Measurements from ENCODE around the gene CYP46A1.

CYP46A1 gene

DNA sequence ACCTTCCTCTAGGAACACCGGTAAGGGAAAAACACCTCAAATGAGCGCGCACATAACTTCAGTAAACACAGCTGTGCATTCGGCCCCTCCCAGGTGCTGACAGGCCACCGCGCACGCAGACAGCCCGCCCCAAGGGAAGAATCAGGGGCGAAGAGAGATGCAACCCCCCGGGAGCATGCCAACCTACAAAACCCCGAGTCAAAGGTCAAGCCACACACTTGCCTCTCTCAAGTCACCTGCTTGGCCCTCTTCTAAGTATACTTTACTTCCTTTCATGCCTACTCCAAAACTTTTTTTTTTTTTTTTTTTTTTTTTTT, 2.3 kb upstream of the CYP46A1 start:
- Histone ChIP-seq H3K4me1 (ENCODE audit: control insufficient read depth, insufficient read depth, low read length) (peaks cover 10% of the 10 kb centered on the region; the same call in 1 of the 2 replicates), H3K9ac (ENCODE audit: low read length) (no peak overlapping the region), H3K4me3 (ENCODE audit: low read depth, low read length) (no peak overlapping the region), H3K9me3 (ENCODE audit: control insufficient read depth, insufficient read depth, low read depth, low read length) (peaks cover 24% of the 10 kb centered on the region), H3K36me3 (ENCODE audit: control insufficient read depth, insufficient read depth, low read length) (peaks cover 2% of the 10 kb centered on the region; the same call in 1 of the 2 replicates), H3K27me3 (ENCODE audit: control insufficient read depth, insufficient read depth, low read length) (peaks cover 9% of the 10 kb centered on the region; the same call in 1 of the 2 replicates), H3K27ac (ENCODE audit: low read depth, low read length) (no peak overlapping the region)

DNA sequence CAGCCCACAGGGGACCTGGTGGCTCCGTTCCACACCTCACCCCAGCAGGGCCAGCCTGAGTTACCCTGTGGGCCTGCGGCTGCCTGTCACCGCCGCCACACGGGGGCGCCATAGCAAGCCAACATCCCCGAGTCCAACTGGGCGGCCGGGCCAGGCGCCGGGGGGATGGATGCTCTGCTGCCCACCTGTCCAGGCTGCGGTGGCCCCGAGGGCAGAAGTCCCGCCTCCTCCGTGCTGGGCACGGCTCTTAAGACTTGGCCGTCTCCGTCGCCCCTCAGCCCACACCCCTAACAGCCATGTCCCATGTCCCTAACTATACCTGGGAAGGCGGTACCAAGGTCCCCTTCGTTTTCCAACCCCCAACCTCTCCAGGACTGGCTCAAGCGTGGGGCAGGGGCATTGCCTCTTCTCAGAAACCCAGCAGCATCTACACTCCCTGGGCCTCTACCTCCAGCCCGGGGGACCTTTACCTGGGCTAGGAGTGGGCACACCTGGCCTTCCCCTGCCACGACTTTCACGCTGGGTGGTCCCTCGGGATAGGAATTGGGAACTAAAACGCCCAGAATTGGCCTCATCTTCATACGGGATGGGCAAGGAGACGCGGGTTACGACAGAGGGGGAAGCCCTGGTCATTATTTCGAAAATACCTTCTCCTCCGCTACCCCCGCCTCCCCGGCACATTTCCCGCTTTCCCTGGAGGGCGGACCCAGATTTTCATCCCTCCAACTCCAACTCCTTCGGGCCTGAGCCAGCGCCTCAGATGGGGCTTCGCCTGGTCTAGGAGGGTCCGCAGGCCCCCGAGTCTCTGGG, 1.1 kb upstream of the CYP46A1 start:
- Histone ChIP-seq H3K9me3 (ENCODE audit: control insufficient read depth, insufficient read depth, low read depth, low read length) (peaks cover 13% of the 10 kb centered on the region), H3K27me3 (ENCODE audit: control insufficient read depth, insufficient read depth, low read length) (peaks cover 9% of the 10 kb centered on the region; the same call in 1 of the 2 replicates), H3K36me3 (ENCODE audit: control insufficient read depth, insufficient read depth, low read length) (no peaks in the 10 kb centered on the region), H3K4me1 (ENCODE audit: control insufficient read depth, insufficient read depth, low read length) (peaks cover 16% of the 10 kb centered on the region), H3K9ac (ENCODE audit: low read length) (peak overlapping the region; percentile 77), H3K27ac (ENCODE audit: low read depth, low read length) (no peak overlapping the region), H3K4me3 (ENCODE audit: low read depth, low read length) (peak overlapping the region; percentile 87)

DNA sequence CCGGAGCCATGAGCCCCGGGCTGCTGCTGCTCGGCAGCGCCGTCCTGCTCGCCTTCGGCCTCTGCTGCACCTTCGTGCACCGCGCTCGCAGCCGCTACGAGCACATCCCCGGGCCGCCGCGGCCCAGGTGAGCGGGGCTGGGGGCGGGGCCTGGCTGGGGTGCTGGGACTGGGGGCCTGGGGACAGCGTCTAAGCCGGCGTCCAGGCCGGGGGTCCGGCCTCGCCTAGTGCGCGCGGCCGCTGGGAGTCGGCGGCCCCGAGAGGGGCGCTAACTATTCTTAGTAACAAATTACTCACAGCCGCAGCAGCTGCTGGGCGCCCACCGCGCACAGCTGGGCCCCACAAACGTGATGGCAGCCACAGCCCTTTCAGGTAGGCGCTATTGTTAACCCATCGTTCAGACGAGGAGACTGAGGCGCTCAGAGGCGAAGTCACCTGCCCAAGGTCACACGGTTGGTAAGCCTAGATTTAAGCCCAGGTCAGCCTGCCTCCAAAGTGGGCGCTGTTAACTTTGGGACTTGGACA, 374 bp downstream of the CYP46A1 start:
- Histone ChIP-seq H3K36me3 (ENCODE audit: control insufficient read depth, insufficient read depth, low read length) (no peaks in the 10 kb centered on the region), H3K27ac (ENCODE audit: low read depth, low read length) (no peak overlapping the region), H3K4me3 (ENCODE audit: low read depth, low read length) (peak overlapping the region; percentile 75), H3K9me3 (ENCODE audit: control insufficient read depth, insufficient read depth, low read depth, low read length) (no peaks in the 10 kb centered on the region), H3K4me1 (ENCODE audit: control insufficient read depth, insufficient read depth, low read length) (peaks cover 19% of the 10 kb centered on the region), H3K27me3 (ENCODE audit: control insufficient read depth, insufficient read depth, low read length) (peaks cover 9% of the 10 kb centered on the region; the same call in 1 of the 2 replicates), H3K9ac (ENCODE audit: low read length) (no peak overlapping the region)

DNA sequence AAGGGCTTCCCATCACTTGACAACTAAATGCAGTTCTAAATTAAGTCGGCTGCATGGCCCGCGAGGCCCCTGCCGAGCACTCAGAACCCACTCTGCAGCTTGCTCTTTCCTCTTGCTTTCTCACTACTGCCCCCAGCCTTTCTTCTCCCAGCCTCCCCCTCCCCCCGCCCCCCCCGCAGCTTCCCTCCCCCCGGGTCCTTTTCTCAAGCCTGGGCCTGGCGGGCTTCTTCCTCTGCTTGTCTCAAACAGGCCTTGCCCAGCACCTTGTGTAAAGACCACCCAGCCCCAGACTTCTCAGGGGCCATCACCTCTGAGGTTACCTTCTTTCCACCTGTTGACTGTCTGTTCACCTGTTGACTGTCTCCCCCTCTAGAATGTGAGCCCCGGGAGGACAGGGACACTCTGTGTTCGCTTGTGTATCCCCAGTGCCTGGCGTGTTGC, 1.1 kb downstream of the CYP46A1 start:
- Histone ChIP-seq H3K9me3 (ENCODE audit: control insufficient read depth, insufficient read depth, low read depth, low read length) (no peaks in the 10 kb centered on the region), H3K4me1 (ENCODE audit: control insufficient read depth, insufficient read depth, low read length) (peaks cover 19% of the 10 kb centered on the region), H3K36me3 (ENCODE audit: control insufficient read depth, insufficient read depth, low read length) (no peaks in the 10 kb centered on the region), H3K4me3 (ENCODE audit: low read depth, low read length) (no peak overlapping the region), H3K27me3 (ENCODE audit: control insufficient read depth, insufficient read depth, low read length) (peaks cover 9% of the 10 kb centered on the region; the same call in 1 of the 2 replicates), H3K27ac (ENCODE audit: low read depth, low read length) (no peak overlapping the region), H3K9ac (ENCODE audit: low read length) (no peak overlapping the region)

DNA sequence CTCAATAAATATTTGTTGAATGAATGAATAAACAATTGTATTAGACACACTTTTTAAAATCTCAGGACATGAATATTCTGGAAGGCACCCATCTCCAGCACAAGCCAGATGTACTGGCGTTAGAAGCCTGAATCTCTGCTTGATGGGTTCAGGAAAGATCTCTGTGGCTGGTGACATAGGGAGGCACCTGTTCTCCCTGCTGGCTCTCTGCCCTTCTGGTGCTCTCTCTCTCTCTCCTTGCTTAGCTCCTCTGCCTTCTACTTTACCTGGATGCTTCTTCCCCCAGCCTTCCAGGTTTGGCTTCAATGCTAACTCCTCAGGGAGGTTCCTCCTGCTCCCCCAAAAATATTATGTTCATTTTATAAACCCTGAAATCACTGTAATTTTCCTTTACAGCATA, 1.5 kb downstream of the CYP46A1 start:
- Histone ChIP-seq H3K27me3 (ENCODE audit: control insufficient read depth, insufficient read depth, low read length) (peaks cover 9% of the 10 kb centered on the region; the same call in 1 of the 2 replicates), H3K4me1 (ENCODE audit: control insufficient read depth, insufficient read depth, low read length) (peaks cover 19% of the 10 kb centered on the region), H3K9me3 (ENCODE audit: control insufficient read depth, insufficient read depth, low read depth, low read length) (no peaks in the 10 kb centered on the region), H3K4me3 (ENCODE audit: low read depth, low read length) (no peak overlapping the region), H3K27ac (ENCODE audit: low read depth, low read length) (no peak overlapping the region), H3K36me3 (ENCODE audit: control insufficient read depth, insufficient read depth, low read length) (no peaks in the 10 kb centered on the region), H3K9ac (ENCODE audit: low read length) (no peak overlapping the region)

DNA sequence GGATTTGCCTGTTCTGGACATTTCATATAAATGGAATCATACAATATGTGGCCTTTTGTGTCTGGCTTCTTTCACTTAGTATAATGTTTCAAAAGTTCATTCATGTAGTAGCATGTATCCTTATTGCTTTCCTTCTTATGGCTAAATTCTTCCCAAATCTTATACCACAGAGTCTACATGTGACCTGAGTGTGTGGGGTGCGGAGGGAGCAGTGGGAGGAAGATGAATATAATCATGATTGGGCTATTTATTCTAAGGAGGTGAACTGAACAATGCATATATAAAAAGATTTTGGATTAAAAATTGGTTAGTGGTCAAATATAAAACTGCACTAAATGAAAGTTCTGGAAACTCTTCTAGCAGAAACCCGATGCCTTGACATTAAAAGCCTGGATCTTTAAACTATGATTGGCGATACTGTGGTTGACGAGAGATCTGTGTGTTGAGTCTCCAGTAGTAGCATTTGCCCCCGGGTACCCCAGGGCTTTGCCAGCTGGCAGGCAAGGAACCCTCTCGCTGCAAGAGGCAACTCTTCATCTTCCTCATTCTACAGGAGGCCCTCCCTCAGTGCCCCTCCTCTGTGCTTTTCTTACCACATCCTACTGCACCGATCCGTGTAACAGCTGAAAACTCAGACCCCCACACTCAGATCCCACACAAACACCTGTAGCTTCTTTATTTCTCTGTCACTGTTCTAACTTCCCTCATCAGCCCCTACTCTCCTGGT, 2.6 kb downstream of the CYP46A1 start:
- Histone ChIP-seq H3K9me3 (ENCODE audit: control insufficient read depth, insufficient read depth, low read depth, low read length) (no peaks in the 10 kb centered on the region), H3K27me3 (ENCODE audit: control insufficient read depth, insufficient read depth, low read length) (peaks cover 9% of the 10 kb centered on the region; the same call in 1 of the 2 replicates), H3K4me1 (ENCODE audit: control insufficient read depth, insufficient read depth, low read length) (peaks cover 19% of the 10 kb centered on the region), H3K27ac (ENCODE audit: low read depth, low read length) (no peak overlapping the region), H3K9ac (ENCODE audit: low read length) (no peak overlapping the region), H3K4me3 (ENCODE audit: low read depth, low read length) (no peak overlapping the region), H3K36me3 (ENCODE audit: control insufficient read depth, insufficient read depth, low read length) (no peaks in the 10 kb centered on the region)

DNA sequence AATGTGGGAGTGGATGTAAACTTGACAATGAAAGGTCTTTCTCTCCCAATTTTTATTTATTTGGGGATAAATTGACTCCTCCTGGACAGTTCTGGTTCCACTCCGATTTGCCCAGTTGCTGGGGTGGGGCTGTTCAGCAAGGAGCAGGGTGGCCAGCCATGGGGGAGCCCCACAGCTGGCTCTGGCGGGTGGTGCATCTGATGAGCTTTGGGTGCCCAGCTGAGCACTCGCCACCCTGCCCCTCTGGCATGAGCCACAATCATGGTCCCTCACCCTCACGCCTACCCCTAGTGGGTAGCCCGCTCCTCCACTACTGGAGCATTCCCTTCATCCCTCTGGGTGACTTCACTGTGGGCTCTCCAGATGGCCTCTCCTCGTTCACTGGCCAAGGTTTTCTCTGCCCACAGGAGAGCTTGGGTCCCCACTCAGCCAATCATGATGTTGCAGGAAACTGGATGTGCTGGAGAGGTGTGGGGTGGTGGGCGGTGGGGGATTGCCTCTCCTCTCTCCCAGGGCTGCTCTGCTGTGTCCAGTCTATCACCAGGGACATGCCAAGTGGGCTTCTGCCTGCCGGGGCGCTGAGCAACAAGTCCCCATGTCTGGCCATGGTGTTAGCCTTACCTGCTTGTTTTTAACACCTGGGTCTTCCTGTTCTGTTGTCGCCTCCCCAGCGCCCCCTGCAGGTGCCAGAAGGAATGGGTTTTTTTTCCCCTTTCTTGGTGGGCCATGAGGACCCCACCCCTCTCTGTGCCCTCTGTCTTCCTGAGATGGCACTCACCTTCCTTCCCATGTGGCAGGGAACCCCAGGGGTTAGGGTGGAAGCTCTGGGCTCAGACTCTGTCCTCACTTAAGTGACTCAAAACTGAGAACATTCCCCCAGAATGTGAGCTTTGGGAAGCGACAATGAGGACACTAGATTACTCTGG, 3.4 kb downstream of the CYP46A1 start:
- no peak overlapping the region for H3K9ac ChIP-seq (ENCODE audit: low read length)
- peaks cover 9% of the 10 kb centered on the region; the same call in 1 of the 2 replicates for H3K27me3 ChIP-seq (ENCODE audit: control insufficient read depth, insufficient read depth, low read length)
- no peak overlapping the region for H3K4me3 ChIP-seq (ENCODE audit: low read depth, low read length)
- H3K27ac ChIP-seq (ENCODE audit: low read depth, low read length), result no peak overlapping the region
- no peaks in the 10 kb centered on the region for H3K36me3 ChIP-seq (ENCODE audit: control insufficient read depth, insufficient read depth, low read length)
- peaks cover 17% of the 10 kb centered on the region for H3K4me1 ChIP-seq (ENCODE audit: control insufficient read depth, insufficient read depth, low read length)
- no peaks in the 10 kb centered on the region for H3K9me3 ChIP-seq (ENCODE audit: control insufficient read depth, insufficient read depth, low read depth, low read length)

DNA sequence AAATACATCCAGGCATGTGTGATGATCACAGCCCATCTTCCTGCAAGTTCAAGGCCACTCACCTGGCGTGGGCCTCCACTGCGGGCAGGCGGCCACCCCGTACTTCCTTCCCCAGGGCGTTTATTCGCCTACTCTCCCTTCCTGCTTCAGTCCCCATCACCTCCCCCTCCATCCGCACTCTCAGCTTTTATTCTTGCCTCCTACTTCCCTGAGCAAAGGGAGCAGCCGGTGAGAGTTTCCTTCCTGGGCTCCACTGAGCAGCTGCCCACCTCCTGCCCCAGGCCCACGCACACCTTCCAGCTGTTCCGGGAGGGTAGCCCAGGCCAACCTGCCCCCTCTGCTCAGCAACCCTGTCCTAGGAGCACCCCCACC, 4.1 kb downstream of the CYP46A1 start:
- Histone ChIP-seq H3K27me3 (ENCODE audit: control insufficient read depth, insufficient read depth, low read length) (peaks cover 9% of the 10 kb centered on the region; the same call in 1 of the 2 replicates), H3K4me1 (ENCODE audit: control insufficient read depth, insufficient read depth, low read length) (peaks cover 13% of the 10 kb centered on the region), H3K9me3 (ENCODE audit: control insufficient read depth, insufficient read depth, low read depth, low read length) (no peaks in the 10 kb centered on the region), H3K9ac (ENCODE audit: low read length) (no peak overlapping the region), H3K4me3 (ENCODE audit: low read depth, low read length) (no peak overlapping the region), H3K36me3 (ENCODE audit: control insufficient read depth, insufficient read depth, low read length) (no peaks in the 10 kb centered on the region), H3K27ac (ENCODE audit: low read depth, low read length) (no peak overlapping the region)

DNA sequence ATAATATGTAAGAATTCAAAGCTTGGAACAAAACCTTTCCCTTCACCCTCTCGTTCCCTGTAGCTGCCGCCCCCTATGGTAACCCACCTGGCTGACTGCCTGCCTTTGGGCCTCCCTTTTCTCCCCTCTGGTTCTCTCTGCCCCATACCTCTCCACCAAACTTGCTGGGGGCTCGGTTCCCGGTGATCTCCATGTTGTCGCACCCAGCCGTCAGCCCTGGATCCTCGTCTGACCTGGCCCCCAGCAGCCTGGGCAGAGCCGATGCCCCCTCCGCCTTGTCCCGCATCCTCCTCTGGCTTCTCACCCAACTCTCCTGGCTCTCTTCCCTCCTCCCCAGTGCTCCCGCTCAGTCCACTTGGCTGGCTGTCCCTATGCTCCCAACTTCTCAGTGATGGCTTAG, 4.5 kb downstream of the CYP46A1 start:
- Histone ChIP-seq H3K27ac (ENCODE audit: low read depth, low read length) (no peak overlapping the region), H3K9ac (ENCODE audit: low read length) (no peak overlapping the region), H3K27me3 (ENCODE audit: control insufficient read depth, insufficient read depth, low read length) (peaks cover 9% of the 10 kb centered on the region; the same call in 1 of the 2 replicates), H3K9me3 (ENCODE audit: control insufficient read depth, insufficient read depth, low read depth, low read length) (no peaks in the 10 kb centered on the region), H3K4me3 (ENCODE audit: low read depth, low read length) (no peak overlapping the region), H3K36me3 (ENCODE audit: control insufficient read depth, insufficient read depth, low read length) (no peaks in the 10 kb centered on the region), H3K4me1 (ENCODE audit: control insufficient read depth, insufficient read depth, low read length) (peaks cover 12% of the 10 kb centered on the region)
